Airway epithelial cell (primary cell): ENCODE results near the gene EYS. TPM values are rescaled to one million over a fixed set of nuclear protein-coding genes. Genes with fewer than 3 reads are reported as not detected.

ENCODE experiments used
- total RNA-seq: library from RNA; depleted of rRNA; stranded (reverse); fragments of >200 nt; gene quantifications from 2 replicates; pipeline ENCODE4 v1.2.3, GENCODE V29; 2015

Gene EYS
- total RNA-seq = 0.28 and 0.37 TPM in 2 replicates

DNA sequence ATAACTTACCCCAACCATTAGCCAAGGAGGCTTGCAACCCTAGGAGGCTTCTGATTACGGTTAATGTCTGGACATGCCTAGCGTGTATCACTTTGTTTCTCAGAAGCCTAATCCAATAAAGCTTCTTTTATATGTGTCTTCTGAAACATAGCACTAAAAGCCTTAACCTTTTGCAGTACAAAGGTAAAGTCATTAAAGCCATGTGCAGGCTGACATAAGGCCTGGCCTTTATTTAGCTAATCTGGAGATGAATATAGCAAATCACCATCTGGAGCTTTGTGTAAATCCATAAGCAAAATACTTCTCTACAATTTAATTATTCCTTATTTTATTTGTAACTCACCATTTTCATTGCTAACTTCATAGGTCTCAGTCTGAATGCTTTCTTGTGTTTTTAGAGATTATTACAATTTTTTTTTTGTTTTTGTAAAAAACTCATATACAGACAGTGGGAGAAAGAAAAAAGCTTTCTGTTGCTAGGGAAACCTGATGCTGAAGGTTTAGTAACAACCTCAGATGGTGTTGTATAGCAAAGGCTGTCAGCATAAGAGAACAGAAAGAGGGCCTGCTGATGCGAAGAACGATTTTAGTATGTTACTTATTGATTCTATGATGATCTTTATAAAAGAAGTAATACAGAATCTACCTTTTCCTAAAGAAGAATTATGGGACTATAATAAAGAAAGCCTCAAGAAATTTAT, at the start of gene EYS:
Gene EYS (minus strand): TSS at position 101 of the 701 bp plus-strand sequence. CDS start 211,816 bp downstream, outside the sequence.

